ENCODE results near the gene NPTX1.

DNA sequence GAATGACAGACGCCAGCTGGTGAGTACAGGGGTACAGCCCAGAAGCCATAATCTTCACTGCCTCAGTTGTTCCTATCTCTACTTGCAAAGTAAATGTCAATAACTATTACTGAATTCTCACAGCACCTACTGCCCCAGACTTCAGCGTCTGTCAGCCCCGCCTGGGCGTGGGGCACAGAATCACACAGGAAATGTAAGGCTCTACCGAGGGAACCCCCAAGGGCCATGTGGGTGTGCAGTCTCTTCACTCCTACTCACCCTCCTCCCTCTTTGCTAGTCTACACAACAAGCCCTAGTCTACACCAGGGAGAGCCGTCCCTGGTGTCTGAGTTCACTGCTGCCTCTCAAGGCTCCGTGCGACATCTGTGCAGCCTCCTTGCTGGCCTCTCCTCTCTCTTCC lies 4.5 kb downstream of the NPTX1 start:
- TF ChIP-seq, protein P1, sequence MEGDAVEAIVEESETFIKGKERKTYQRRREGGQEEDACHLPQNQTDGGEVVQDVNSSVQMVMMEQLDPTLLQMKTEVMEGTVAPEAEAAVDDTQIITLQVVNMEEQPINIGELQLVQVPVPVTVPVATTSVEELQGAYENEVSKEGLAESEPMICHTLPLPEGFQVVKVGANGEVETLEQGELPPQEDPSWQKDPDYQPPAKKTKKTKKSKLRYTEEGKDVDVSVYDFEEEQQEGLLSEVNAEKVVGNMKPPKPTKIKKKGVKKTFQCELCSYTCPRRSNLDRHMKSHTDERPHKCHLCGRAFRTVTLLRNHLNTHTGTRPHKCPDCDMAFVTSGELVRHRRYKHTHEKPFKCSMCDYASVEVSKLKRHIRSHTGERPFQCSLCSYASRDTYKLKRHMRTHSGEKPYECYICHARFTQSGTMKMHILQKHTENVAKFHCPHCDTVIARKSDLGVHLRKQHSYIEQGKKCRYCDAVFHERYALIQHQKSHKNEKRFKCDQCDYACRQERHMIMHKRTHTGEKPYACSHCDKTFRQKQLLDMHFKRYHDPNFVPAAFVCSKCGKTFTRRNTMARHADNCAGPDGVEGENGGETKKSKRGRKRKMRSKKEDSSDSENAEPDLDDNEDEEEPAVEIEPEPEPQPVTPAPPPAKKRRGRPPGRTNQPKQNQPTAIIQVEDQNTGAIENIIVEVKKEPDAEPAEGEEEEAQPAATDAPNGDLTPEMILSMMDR (IDR thresholded peaks at IDR 0.05; ENCODE audit: low read depth, low read length, poor library complexity, severe bottlenecking) = no peak
- no peak for TF ChIP-seq EZH2phosphoT487 (IDR thresholded peaks at IDR 0.05; ENCODE audit: borderline replicate concordance, low read length)

Data from DOHH2 (cell line).